ENCODE measurements around the gene C2orf49.
A peak's percentile ranks its signal among the peaks of the same experiment; 100 is the strongest.

C2orf49 gene

DNA sequence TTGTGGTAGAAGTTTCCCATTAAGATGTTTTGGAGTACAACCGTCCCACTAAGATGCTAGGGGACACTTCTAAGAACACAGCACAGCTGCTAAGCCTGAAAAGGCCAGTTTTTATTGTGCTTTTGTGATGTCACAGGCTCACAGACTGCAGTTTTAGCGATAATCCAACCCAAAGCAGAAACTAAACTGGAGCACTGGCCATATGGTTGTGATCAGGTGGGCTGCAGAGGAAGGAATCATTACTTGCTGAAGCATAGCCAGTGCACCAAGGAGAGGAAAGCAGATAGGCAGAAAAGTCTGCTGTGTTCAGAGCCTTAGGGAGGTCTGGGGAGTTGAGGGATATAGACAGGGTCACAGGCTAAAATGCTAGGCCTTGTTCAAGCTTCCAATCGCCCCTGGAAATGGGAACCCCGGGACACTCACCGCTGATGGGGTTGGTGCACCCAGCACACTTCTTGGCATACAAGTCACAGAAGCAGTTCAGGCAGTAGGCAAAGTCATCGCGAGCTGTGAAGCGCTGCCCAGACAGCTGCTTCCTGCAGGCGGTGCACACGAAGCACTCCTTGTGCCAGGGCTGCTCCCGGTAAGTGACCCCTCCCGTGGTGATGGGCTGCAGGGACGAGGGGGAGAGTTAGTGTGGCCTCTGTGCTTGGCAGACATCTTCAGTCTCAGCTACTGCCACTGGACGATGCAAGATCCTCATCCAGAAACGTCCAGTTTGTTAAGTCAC lies 25.7 kb downstream of the C2orf49 start:
- DNase-seq (ENCODE audit: low read depth), result no peak

DNA sequence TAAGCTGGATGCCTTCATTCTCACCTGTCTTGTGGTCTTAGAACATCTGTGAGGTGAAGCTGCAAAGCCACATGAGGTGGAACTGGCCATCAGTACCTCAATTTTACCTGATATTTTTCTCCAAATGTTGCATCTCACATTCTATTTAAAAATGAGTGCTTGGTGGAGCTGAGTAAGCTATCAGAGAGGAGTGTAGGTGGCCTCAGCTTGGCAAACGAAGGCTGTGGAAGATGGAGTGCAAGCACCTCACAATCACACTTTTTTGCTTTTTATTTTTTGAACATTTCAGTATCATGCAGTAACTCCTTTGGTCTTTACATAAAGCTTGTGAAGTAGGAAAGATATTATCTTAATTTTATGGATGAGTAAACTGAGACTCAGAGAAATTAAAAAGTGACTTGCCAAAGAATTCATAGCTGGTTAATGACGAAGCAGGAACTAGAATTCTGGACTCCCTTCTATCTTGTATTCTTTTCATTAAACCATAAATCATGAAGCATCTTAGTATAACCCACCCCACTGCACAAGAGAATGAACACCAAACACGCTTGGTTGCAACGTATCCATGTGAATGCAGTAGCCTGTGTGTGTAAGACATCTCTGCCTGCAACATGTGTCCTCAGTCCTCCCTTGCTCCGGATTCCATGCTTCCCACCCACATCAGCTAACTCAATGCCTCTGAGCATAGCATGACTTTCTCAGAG lies 27.2 kb downstream of the C2orf49 start:
- DNase-seq (ENCODE audit: low read depth), result no peak

DNA sequence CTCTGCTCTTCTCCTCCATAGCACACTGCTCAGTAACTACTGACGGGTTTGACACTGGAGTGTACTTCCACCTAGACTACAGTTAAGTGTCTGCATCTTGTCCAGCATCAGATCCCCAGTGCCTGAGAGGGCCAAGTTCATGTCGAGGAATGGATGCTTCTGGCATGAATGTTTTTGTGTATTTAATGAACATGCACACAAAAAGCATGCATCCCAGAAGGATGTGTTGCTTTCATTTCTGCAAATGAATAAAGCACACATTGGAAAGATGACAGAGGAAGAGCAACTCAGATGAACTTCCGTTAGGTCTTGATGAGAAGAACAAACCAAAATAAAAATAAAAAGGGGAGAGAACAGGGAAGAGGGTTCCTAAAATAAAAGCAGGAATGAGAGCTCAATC lies 27.9 kb downstream of the C2orf49 start:
- no peak for DNase-seq (ENCODE audit: low read depth)

DNA sequence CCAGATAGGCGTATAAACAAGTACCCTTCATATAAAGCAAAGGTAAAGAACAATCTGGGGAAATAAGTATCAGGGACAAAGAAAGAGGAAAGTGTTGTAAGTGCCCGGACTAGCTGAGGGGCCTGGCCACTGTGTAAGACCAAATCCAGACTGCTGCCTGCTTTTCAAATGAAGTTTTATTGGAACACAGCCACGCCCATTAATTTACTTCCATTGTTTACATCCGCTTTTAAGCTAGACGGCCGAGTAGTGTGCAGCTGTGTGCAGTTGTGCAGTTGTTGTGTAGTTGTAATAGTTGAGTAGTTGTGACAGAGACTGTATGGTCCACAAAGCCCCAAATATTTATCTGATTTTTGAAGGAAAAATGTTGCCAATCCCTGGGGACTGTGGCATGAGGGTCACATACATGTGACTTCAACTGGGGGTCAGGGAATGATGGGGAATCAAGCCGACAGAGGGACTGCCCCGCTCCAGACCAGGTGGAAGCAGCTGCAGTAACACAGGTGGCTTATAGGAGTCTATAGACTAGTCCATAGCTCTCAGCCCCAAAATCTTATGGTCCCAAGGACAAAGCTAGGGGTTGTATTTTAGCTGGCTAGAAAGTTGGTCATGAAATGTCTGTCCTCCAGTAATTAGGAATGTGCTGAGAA lies 31.5 kb downstream of the C2orf49 start:
- DNase-seq (ENCODE audit: low read depth), result no peak

DNA sequence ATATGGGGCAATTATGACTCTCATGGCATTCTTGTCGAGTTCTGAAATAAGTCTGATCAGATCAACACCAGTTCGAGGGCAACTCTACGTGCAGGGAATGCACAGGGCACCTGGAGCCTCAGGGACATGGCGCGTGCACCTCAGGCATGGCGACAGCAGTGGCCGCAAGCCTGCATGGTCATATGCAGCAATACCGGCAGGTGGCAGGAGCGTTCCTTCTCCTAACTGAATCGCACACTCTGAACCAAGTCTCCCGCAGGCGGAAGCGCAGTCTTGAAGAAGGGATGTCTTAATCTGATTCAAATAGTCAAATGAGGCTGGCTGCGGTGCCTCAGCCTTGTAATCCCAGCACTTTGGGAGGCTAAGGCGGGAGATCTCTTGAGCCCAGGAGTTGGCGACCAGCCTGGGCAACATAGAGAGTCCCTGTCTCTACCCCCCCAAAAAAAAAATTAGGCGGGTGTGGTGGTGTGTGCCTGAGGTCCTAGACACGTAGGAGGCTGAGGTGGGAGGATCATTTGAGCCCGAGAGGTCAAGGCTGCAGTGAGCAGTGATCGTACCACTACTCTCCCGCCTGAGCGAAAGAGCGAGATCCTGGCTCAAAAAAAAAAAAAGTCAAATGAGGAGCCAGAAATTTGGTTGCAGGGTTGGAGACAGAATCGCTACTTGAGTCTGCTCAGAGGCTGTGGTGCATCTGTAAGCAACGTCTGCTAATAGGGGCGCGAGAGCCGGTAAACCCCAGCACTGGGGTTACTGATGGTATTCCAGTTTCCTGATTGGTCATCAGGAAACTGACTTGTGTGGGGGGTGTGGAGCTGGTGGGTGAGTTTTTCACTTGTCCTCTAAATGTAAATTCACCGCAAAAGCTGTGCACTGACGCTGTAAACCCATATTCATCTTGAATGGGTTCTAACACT lies 32.7 kb downstream of the C2orf49 start:
- peak; percentile 85 for DNase-seq (ENCODE audit: low read depth)

DNA sequence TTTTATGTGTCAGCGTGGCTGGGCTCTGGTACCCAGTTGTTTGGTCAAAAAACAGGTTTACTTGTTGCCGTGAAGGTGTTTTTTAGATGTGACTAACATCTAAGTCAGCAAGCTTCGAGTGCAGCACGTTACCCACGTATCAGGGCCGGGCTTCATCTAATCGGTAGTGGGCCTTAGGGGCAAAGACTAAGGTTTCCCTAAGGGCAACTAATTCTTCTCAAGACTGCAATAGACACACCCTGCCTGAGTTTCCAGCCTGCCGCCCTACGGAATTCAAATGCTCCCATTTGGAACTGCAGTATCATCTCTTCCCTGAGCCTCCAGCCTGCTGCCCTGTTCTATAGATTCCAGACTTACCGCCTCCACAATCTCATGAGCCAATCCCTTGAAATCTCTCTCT lies 33.8 kb downstream of the C2orf49 start:
- DNase-seq (ENCODE audit: low read depth), result no peak

DNA sequence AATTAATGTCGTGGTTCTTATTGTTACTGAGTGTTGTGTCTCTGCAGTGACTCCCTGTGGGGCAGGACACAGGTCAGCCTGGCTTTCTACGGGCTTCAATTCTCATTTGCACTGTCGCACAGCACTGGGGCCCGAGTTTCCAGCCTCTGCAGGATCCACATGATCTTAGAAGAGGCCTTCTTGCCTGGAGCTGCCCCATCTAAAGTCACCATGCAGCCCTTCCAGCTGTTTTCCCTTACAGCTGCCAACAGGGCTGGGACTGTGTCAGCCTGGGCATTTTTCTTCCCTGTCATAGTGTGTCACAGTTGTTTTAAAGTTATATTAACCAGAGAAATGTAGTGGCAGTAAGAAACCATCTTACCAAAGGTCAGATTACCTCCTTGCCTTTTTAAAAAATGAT lies 34.5 kb downstream of the C2orf49 start:
- no peak for DNase-seq (ENCODE audit: low read depth)

DNA sequence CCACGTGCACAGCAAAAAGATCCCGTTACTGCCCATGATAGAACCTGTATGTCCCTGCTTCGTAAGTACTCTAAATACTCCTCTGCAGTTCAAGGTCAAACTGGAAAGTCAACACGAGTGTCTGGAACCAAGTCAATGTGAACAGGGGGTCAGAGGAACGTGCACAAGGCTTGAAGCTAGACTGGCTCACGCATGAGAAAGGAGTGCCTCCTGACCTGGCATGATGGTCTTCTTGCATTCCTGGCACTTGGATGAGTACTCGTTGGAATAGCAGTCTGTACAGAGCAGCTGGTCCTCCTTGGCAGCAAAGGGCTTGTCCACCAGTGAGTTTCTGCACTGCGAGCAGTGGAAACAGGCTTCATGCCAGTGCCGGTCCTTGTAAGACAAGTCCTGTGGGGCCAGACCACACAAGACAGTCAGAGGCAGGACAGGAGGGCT lies 36.0 kb downstream of the C2orf49 start:
- no peak for DNase-seq (ENCODE audit: low read depth)

DNA sequence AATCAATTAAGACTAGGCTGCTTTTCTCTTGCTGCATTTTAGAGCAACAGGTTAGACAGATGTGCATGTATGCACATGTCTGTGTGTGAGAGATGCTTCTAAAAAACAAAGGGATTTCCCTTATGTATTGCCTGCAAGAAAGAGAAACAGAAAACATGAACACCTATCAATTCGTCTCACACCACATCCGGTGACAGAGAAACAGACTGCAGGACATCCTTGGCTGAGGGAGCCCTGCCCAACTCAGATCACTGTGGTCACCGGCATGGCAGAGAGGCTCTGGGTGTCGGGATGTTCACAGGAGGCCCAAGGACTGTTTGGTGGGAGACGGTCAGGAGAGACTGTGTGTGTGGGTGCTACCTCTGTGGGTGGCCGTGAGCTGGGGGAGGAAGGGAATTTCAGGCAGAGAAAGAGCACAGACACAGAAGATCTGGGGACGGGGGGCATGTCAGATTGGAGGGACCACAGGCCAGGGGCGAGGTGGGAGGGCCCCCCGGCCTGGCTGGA lies 36.6 kb downstream of the C2orf49 start:
- no peak for DNase-seq (ENCODE audit: low read depth)

DNA sequence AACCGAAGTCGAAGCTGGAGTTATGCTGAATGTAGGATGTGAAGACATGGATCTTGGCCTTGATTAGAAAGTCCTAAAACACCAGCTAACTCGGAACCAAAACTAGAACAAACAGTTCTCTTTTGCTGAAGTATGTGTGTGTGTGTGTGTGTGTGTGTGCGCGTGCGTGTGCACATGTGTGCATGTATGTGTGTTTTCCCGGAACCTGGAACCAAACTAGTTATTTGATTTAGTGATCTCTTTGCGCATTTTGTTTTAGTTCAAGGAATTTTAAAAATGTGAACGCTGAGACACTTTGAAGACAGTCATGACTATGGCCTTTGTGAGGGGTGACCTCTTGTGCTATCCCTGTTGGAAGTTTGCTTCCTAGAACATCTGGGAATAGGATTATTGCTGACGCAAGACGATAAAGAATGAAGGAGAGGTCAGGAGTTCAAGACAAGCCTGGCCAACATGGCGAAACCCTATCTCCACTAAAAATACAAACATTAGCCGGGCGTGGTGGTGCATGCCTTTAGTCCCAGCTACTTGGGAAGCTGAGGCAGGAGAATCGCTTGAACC lies 37.7 kb downstream of the C2orf49 start:
- DNase-seq (ENCODE audit: low read depth), result peak; percentile 91

DNA sequence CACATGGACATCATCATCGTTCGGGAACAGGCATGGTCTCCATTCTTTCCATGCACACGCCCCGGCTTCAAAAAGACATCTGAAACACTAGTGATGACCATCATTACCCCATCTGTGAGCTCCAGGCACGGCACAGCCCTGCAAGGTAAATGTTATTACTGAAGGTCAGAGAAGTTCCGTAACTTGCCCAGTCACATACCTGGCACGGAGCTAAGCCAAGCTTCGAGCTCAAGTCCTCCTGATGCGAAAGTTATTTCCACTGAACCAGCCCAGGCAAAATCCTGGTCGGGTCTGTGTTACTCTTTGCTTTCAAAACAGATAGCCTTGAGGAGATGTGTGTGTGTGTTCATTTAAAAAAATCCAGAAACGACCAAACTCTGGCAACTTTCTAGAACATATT lies 38.7 kb downstream of the C2orf49 start:
- no peak for DNase-seq (ENCODE audit: low read depth)

DNA sequence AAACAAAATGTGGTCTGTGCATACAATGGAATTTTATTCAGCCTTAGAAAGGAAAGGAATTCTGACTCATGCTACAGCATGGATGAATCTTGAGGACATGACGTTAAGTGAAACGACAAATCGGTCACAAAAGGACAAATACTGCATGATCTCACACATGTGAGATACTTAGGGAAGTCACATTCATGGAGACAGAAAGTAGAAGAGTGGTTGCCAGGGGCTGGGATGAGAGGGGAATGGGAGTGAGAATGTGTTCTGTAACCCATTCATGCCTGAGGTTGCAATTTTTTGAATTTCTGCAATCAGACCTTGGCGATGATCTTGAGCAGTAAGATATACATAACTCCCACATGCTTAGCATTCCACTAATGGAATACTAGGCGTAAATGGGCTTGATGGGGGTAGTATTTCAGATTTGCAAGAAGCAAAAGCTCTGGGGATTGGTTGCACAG lies 39.5 kb downstream of the C2orf49 start:
- DNase-seq (ENCODE audit: low read depth), result peak; percentile 84

DNA sequence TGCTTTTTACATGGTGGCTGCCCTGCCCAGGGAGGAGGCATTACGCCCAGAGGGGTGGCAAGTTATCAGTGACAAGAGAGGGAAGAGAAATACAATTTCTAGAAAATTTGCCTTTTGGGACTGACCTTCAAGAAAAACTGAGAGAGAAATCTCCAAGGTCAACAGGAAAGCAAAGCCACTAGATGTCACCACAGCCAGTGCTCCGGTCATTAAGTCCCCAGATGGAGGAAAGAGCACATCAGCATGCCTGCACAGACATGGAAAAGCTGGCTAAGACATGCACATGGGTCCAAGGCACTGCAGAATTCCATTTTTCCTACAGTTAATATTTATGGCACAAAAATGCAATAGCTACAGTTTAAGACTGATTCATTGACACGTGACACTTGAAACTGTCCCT lies 40.5 kb downstream of the C2orf49 start:
- DNase-seq (ENCODE audit: low read depth), result no peak

DNA sequence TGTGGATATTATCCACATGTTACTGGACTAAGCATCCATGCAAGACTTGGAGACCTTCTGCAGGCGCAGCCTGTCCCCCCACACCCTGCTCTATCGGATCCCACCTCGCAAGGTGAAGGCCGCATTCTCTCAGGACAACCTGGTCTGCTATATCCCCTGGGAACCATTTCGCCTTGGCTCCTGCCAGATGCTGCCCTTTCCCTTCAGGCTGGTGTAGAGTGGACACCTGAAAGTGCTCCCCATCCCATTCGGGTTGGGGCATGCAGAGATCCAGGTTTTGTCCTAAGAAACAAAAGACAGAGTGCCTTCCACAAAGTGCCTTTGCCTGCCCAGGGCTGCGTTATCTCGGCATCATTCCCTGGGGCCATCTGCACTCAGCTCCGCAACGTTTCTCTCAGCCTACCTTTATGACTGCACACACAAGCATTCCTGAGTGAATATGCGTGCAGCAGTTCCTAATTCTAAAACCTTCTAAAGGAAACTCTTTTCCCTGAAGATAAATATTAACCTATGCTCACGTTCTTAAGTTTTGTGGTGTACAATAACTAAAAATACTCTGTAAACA lies 41.0 kb downstream of the C2orf49 start:
- DNase-seq (ENCODE audit: low read depth), result no peak

DNA sequence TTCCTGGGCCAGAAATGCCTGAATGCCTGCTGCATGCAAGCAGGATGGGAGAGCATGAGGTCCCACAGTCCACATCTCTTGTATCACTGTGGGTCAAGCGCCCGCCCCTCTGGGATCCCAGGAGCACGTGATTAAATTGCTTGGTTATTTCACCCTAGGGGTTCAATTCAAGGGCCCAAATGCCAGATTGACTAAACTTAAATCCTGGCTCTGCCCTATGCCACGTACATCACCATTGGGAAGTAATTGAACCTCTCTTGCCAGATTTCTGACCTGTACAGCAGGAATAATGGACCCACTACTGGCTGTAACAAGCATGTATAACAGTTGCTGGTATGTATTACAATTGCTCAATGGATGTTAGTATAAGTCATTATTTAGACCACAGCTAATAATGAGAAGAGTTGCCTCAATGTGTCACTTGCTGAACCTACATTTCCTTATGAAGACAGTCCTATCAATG lies 41.6 kb downstream of the C2orf49 start:
- DNase-seq (ENCODE audit: low read depth), result no peak

DNA sequence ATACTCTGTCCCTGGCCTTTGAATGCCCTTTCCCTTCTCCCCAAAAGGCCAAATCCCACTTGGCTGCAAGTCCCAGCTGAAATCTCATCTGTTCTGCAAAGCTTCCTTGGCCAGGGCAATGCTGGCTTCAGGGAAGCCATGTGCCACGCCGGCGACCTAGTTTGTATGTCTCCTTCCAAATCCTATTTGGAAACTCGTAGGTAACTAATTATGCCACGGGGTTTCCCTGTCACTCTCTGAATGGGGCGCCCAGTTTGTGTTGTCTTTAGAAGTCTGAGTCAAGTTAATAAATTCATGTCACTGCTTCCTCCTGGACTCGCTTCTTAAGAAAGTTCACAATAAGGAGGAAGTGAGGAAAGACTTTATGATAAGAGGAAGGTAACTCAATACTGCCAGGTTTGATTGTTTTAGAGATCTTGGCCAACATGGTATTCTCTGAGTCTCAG lies 42.4 kb downstream of the C2orf49 start:
- DNase-seq (ENCODE audit: low read depth), result no peak

DNA sequence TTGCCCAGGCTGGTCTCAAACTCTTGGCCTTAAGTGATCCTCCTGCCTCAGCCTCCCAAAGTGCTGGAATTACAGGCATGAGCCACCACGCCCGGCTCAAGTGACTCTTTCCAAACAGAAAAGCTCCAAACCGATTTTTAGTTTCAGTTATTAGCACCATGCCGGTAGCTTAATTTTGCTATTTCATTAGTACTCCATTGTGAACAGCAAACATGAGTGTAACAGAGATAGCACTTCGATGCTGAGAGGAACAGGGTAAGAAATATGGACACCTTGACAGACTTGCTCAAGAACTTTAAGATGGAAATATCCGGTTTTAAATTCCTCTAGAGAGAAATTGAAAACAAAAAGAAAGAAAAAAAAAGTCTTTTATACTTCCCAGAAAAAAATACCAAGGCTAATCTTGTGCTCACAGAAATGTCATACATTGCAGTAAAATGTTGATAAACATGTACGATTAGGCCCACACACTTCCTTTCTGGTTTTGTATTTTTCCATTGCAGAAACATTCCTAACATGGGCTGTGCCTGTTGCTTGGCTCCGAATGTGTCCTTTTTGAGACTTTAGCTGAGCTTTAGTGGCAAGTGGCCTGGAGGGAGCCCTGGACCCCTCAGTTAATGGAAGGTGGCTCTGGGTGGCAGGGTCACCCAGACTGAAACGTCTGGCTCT lies 43.2 kb downstream of the C2orf49 start:
- DNase-seq (ENCODE audit: low read depth), result peak; percentile 62

DNA sequence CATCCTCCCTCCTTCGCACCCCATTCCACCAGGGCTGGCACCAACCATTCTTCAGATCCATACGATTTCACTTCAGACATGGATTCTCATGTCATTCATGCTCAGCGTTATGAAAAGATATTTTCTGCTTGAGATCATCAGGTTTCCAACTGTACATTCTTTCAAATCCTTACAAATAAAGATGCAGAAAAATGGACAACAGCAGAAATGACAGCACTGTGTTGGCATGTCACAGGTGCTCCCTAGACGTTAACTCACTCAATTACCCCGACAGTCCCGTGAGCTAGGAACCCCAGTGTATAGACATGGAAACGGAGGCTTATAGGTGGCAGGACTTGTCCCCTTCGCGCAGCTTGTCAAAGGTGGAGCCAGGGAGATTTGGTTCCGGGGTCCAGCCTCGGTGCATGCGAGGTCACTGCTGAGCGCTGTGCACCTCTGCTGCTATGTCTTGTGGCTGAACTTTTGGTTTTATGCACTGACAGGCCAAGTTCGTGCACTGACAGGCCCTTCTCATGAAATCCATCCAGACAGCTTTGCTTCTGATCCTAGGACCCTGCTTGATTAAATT lies 43.8 kb downstream of the C2orf49 start:
- DNase-seq (ENCODE audit: low read depth), result no peak

DNA sequence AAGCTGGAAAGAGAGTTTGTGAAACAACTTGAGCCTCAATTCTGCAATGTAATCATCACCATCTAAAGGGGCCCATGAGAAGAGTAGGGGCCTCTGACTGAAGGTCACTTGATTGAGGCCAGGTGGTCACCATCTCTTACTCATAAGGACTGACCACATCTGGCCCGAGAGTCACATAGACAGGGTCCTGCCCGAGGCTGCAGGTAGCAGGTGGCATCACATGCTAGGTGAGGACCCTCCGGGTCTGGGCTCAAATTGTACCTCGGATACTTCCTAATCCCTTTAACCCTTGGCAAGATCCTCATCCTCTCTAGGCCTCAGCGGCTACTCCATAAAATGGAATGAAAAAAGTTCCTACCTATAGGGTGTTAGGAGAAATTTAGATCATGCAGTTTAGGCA lies 44.8 kb downstream of the C2orf49 start:
- DNase-seq (ENCODE audit: low read depth), result no peak

Data from amniotic epithelial cell (primary cell).